Endothelial cell of coronary artery (primary cell): ENCODE measurements around the gene SYT9. TPM values are rescaled to one million over a fixed set of nuclear protein-coding genes. Genes with fewer than 3 reads are reported as not detected.

Source experiments
- total RNA-seq: library from RNA; depleted of rRNA; stranded (reverse); fragments of >200 nt; gene quantifications from 2 replicates; pipeline ENCODE4 v1.2.3, GENCODE V29; 2014

Gene SYT9, protein sequence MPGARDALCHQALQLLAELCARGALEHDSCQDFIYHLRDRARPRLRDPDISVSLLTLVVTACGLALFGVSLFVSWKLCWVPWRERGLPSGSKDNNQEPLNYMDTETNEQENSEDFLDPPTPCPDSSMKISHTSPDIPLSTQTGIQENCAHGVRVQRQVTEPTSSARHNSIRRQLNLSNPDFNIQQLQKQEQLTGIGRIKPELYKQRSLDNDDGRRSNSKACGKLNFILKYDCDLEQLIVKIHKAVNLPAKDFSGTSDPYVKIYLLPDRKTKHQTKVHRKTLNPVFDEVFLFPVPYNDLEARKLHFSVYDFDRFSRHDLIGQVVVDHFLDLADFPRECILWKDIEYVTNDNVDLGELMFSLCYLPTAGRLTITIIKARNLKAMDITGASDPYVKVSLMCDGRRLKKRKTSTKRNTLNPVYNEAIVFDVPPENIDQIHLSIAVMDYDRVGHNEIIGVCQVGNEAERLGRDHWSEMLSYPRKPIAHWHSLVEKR
- 0.09 and 0.27 TPM in 2 replicates for total RNA-seq

DNA sequence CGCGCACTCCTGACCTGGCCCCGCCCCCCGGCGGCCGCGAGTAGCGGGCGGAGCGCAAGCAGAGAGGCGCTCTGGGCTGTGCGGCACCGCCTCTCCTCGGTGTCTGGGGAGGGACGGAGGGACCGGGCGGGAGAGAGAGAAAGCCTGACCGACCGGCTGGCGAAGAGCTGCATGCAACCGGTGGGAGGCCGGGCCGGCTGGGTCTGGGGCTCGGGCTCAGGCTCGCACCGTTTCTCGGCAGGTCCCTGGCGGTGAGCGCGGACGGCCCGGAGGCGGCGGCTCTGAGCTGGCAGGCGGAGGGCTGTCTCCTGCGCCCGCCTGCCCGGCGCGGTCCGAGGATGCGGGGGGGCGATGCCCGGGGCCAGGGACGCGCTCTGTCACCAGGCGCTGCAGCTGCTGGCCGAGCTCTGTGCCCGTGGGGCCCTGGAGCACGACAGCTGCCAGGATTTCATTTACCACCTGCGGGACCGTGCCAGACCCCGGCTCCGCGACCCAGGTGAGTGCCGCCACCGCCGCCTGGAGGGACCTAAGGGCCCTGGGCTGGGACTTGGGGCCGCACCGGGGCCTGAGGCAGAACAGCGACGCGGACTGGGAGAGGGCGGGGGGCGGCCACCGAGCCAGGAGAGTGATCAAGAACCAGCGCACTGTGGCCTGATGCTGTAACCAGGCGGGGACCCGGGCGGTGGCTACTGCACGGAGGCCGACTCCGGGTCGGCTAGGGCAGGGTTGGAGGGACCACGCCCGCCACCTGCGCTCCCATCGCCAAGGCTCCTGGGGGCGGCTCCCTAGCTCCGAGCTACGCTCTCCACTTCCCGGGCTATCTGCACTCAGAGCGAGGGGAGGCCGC lies at the start of gene SYT9:
Gene SYT9, plus strand, starts transcription at position 69 of the 847 bp plus-strand sequence. Its CDS starts 283 bp downstream, at position 352.

DNA sequence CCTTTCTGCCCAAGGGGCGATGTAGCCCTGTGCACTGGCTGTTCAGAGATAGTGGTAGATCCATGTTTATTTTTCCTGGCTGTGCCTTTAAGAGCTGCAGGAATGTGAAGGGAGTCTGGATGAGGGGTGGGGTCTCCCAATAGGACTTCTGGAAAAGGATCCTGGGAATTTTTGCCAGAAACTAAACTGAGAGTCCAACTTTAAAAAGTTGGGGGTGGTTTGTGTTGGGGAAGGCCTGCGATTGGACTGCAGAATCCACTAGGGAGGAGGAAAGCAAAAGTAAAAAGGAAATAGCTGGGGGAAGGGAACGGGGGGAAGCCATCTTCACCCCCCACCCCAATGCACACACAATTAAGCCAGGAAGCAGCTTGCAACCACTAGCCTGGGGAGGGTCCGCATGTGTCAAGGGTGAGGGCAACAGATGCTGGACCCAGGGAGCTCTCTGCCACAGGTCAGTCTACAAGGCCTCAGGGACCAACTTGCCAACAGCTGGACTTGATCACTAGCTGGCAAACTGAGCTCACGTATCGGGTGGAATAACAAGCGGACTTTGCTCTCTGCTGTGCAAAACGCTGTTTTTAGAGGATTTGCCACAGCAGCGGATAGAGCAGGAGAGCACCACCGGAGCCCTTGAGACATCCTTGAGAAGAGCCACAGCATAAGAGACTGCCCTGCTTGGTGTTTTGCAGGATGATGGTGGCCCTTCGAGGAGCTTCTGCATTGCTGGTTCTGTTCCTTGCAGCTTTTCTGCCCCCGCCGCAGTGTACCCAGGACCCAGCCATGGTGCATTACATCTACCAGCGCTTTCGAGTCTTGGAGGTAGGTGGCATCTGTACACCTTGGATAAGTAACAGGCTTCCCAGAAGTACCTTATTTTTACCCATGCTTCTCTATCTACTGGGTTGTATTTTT lies 233.7 kb downstream of the SYT9 start, which contains the start of gene OLFML1:
Gene OLFML1, plus strand, starts transcription at position 321 of the 912 bp plus-strand sequence. Its CDS starts 370 bp downstream, at position 691.

DNA sequence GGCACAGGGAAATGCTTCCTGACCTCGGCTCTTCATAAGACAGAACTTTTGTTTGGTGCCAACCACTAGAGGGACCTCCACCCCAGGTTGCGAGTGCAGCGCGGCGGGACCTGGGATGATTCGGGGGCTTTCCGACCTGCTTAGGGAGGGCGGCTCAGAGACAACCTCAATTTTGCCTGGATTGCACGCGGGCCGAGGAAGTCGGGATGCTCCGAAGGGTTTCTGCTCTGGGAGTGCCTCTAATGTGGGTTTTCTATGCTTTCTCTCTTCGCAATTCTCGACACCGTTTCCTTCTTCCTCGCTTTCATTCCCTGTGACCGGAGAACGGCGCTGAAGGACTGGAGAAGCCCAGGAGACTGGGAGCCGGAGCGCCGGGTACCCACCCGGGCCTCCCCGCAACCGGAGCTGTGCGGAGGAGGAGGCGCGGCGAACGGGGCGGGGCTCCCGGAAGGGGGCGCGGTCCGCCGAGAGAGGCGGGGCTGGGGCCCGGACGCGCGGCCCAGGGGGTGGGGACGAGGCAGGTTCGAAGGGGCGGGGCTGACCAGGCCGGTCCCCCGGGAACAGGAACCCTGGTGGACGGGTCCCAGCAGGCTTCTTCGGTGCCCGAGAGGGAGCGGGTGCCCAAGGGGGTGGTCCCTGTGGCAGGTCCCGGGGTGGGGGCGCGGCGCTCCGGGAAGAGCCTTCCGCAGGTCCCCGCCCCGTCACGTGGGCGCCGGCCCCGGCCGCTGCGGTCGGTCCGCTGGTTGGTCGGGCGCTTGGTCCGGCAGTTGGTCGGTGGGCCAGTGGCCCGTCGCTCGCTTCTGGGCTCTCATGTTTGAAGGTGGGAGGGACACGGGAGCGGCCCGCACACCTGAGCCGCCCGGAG lies 261.8 kb downstream of the SYT9 start, which contains the start of gene PPFIBP2:
Gene PPFIBP2, plus strand, starts transcription at position 766 of the 865 bp plus-strand sequence. CDS start 35,477 bp downstream, outside the sequence.

Other genes starting within 250 kb of the SYT9 start
- gene ZNF214, start 231.6 kb upstream of the SYT9 start, total RNA-seq, result 3.5 and 6.1 TPM in 2 replicates
- 0.09 and 0.45 TPM in 2 replicates for gene NLRP14, start 231.4 kb upstream of the SYT9 start, total RNA-seq
- 0.18 TPM in 1 of 2 replicates, not detected in the other for gene RBMXL2, start 162.9 kb upstream of the SYT9 start, total RNA-seq
- gene OLFML1, start 233.6 kb downstream of the SYT9 start, total RNA-seq, result 0.09 TPM in 1 of 2 replicates, not detected in the other